Measurements from ENCODE around the gene ADCY2. TPM values are rescaled to one million over a fixed set of nuclear protein-coding genes. Genes with fewer than 3 reads are reported as not detected.

The ADCY2 gene
- total RNA-seq, 1 experiment from 2014 or later: 31.3 TPM

DNA sequence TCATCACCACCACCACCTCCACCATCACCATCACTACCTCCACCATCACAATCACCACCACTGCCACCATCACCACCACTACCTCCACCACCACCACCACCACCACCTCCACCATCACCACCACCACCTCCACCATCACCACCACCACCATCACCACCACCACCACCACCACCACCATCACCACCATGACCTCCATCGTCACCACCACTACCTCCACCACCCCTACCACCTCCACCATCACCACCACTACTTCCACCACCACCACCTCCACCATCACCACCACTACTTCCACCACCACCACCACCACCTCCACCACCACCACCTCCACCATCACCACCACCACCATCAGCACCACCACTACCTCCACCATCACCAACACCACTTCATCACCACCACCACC is 23.5 kb upstream of the ADCY2 start:
- no peak overlapping the region for H3K14ac ChIP-seq (ENCODE audit: insufficient read depth, low read length)
- no peak overlapping the region for H2BK120ac ChIP-seq (ENCODE audit: low read depth, low read length, poor library complexity, severe bottlenecking)
- Mint-ChIP-seq H3K9me3 (peaks cover 25 to 42% of the 10 kb centered on the region in 2 experiments), H3K27ac (no peak overlapping the region; a peak in 1 of 7 replicates), H3K27me3 (ENCODE audit: low read depth) (peaks cover 7% of the 10 kb centered on the region), H3K4me1 (no peaks in the 10 kb centered on the region), H3K36me3 (ENCODE audit: insufficient read depth in 1 of 3, low read depth in 3 of 3) (peaks cover 10 to 31% (median 23%) of the 10 kb centered on the region in 3 experiments), H3K4me3 (no peak overlapping the region)
- H3K18ac ChIP-seq (ENCODE audit: insufficient read length, low read depth, low read length): no peak overlapping the region
- H2AK5ac ChIP-seq (ENCODE audit: insufficient read length, low read length): no peak overlapping the region
- H3K27me3 ChIP-seq (ENCODE audit: insufficient read depth, low read length): no peaks in the 10 kb centered on the region; the same call in 1 of the 2 replicates
- H2BK15ac ChIP-seq (ENCODE audit: low read depth, low read length): no peak overlapping the region
- H3K4ac ChIP-seq (ENCODE audit: low read depth, low read length): no peak overlapping the region
- DNase-seq: peak; percentile 68
- H4K5ac ChIP-seq (ENCODE audit: insufficient read length, low read depth, low read length): no peak overlapping the region
- TF ChIP-seq, protein P1, sequence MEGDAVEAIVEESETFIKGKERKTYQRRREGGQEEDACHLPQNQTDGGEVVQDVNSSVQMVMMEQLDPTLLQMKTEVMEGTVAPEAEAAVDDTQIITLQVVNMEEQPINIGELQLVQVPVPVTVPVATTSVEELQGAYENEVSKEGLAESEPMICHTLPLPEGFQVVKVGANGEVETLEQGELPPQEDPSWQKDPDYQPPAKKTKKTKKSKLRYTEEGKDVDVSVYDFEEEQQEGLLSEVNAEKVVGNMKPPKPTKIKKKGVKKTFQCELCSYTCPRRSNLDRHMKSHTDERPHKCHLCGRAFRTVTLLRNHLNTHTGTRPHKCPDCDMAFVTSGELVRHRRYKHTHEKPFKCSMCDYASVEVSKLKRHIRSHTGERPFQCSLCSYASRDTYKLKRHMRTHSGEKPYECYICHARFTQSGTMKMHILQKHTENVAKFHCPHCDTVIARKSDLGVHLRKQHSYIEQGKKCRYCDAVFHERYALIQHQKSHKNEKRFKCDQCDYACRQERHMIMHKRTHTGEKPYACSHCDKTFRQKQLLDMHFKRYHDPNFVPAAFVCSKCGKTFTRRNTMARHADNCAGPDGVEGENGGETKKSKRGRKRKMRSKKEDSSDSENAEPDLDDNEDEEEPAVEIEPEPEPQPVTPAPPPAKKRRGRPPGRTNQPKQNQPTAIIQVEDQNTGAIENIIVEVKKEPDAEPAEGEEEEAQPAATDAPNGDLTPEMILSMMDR (conservative IDR thresholded peaks at IDR 0.05): no peak
- no CpG with 5 or more reads among the region's 1 CpG for WGBS (ENCODE audit: extremely low coverage, insufficient read length, low lambda C conversion rate)
- H3K79me2 ChIP-seq (ENCODE audit: insufficient read depth, low read length): no peaks in the 10 kb centered on the region
- H3K27ac ChIP-seq (ENCODE audit: insufficient read length, low read depth, low read length): no peak overlapping the region
- H3K9me3 ChIP-seq (ENCODE audit: control insufficient read depth, low read depth, low read length): no peaks in the 10 kb centered on the region
- no peak overlapping the region for H2AFZ ChIP-seq (ENCODE audit: low read length)
- no peak overlapping the region for H2BK20ac ChIP-seq (ENCODE audit: low read depth, low read length, poor library complexity, severe bottlenecking)
- H3K56ac ChIP-seq (ENCODE audit: insufficient read length, low read depth, low read length): peak overlapping the region; percentile 4
- H2BK12ac ChIP-seq (ENCODE audit: insufficient read length, low read depth, low read length): no peak overlapping the region
- H3K9ac ChIP-seq (ENCODE audit: extremely low read depth, insufficient read length, low read length): no peak overlapping the region
- H4K8ac ChIP-seq (replicated peaks; ENCODE audit: insufficient read length, low read depth, low read length): peak overlapping the region; percentile 85
- H4K91ac ChIP-seq (ENCODE audit: insufficient read length, low read depth, low read length): no peak overlapping the region
- H3K4me2 ChIP-seq (ENCODE audit: insufficient read depth, insufficient read length, low read length): no peak overlapping the region
- H3K23ac ChIP-seq (ENCODE audit: insufficient read length, low read depth, low read length): no peak overlapping the region
- peaks cover 4% of the 10 kb centered on the region for H3K23me2 ChIP-seq (ENCODE audit: insufficient read length, low read depth, low read length, poor library complexity, severe bottlenecking)
- no peak overlapping the region for H3T11ph ChIP-seq (ENCODE audit: low read length)
- H4K20me1 ChIP-seq (ENCODE audit: control insufficient read depth, insufficient read depth, insufficient read length): peaks cover 3% of the 10 kb centered on the region
- no peak overlapping the region for H2BK5ac ChIP-seq (ENCODE audit: insufficient read length, low read length)
- H3K79me1 ChIP-seq (ENCODE audit: insufficient read depth, low read depth, low read length, poor library complexity, severe bottlenecking): no peaks in the 10 kb centered on the region
- H3K4me1 ChIP-seq (ENCODE audit: insufficient read depth, low read length): no peaks in the 10 kb centered on the region

All from H9 (cell line).